HepG2 (cell line): Measurements from ENCODE around the gene MRLN. TPM values are rescaled to one million over a fixed set of nuclear protein-coding genes. Genes with fewer than 3 reads are reported as not detected.

ENCODE experiments used
- AHDC1 ChIP-seq: sonication (generic); formaldehyde crosslinking; IDR thresholded peaks from 2 replicates; pipeline ENCODE4 v1.5.1; 2020; ENCODE audit warnings: mild to moderate bottlenecking, missing genetic modification reagents, borderline replicate concordance
- CEBPG ChIP-seq: IDR thresholded peaks from 2 replicates; pipeline ENCODE4 v1.6.1; 2016
- KDM2A ChIP-seq: sonication (generic); formaldehyde crosslinking; IDR thresholded peaks from 2 replicates; pipeline ENCODE4 v1.4.0; 2020; ENCODE audit warnings: low read depth, missing genetic modification reagents, borderline replicate concordance
- PRMT3 ChIP-seq: sonication (generic); formaldehyde crosslinking; IDR thresholded peaks from 2 replicates; pipeline ENCODE4 v1.8.1; 2022; ENCODE audit warnings: low read depth, mild to moderate bottlenecking, moderate library complexity, missing genetic modification reagents, borderline replicate concordance
- TEAD3 ChIP-seq: optimal IDR thresholded peaks from 2 replicates; pipeline ENCODE3; 2016; ENCODE audit warnings: borderline replicate concordance
- TMF1 ChIP-seq: sonication (generic); formaldehyde crosslinking; IDR thresholded peaks from 2 replicates; pipeline ENCODE4 v1.8.1; 2022; ENCODE audit warnings: low read depth, missing genetic modification reagents
- ZBTB20 ChIP-seq: sonication (generic); formaldehyde crosslinking; IDR thresholded peaks from 2 replicates; pipeline ENCODE4 v1.8.1; 2023; ENCODE audit warnings: missing genetic modification reagents, low read depth, mild to moderate bottlenecking, borderline replicate concordance
- ZFP90 ChIP-seq: sonication (generic); formaldehyde crosslinking; IDR thresholded peaks from 2 replicates; pipeline ENCODE4 v1.8.0; 2022; ENCODE audit warnings: missing genetic modification reagents, mild to moderate bottlenecking, inconsistent platforms, borderline replicate concordance
- ZNF12 ChIP-seq: sonication (generic); formaldehyde crosslinking; IDR thresholded peaks from 2 replicates; pipeline ENCODE4 v1.5.0; 2020; ENCODE audit warnings: missing genetic modification reagents
- ZNF121 ChIP-seq: sonication (generic); formaldehyde crosslinking; IDR thresholded peaks from 2 replicates; pipeline ENCODE4 v1.5.0; 2020; ENCODE audit warnings: mild to moderate bottlenecking, missing genetic modification reagents
- ZNF674 ChIP-seq: sonication (generic); formaldehyde crosslinking; IDR thresholded peaks from 2 replicates; pipeline ENCODE4 v1.5.0; 2020; ENCODE audit warnings: low read depth, mild to moderate bottlenecking, missing genetic modification reagents
- ZNF687 ChIP-seq: sonication (generic); formaldehyde crosslinking; IDR thresholded peaks from 2 replicates; pipeline ENCODE4 v1.5.1; 2020; ENCODE audit warnings: mild to moderate bottlenecking, missing genetic modification reagents, moderate library complexity
- ZNF761 ChIP-seq: sonication (generic); formaldehyde crosslinking; conservative IDR thresholded peaks from 2 replicates; pipeline ENCODE4 v1.4.0; 2020; ENCODE audit warnings: mild to moderate bottlenecking, missing genetic modification reagents
- polyA plus RNA-seq, 8 experiments: library from polyadenylated mRNA; depleted of rRNA in 3 of 8; stranded (reverse) in 7 of 8; unstranded in 1 of 8; fragments of >200 nt; fragmentation: Illumina TruSeq in 4 of 8; extraction: Trizol in 4 of 8; gene quantifications; 2 replicates each; pipeline versions ENCODE4 v1.2.1 to v1.2.3, GENCODE V29; 2011 to 2016; ENCODE audit warnings: low read depth in 4 of 8, missing spikeins in 1 of 8, mixed read lengths in 1 of 8; ENCODE audit not compliant: insufficient read depth in 1 of 8
- total RNA-seq, 5 experiments: library from RNA; depleted of rRNA; stranded (reverse); fragments of >200 nt; fragmentation: Illumina TruSeq; extraction: Trizol; gene quantifications; 2 replicates each; pipeline ENCODE4 v1.2.3, GENCODE V29; 2016; ENCODE audit warnings: low read depth in 1 of 5
- TF ChIP-seq, protein P1 (sequence below): sonication (generic); formaldehyde crosslinking; IDR thresholded peaks from 2 replicates; pipeline ENCODE4 v1.4.0; 2020; ENCODE audit warnings: mild to moderate bottlenecking, missing genetic modification reagents
- TF ChIP-seq, protein P2 (sequence below): IDR thresholded peaks from 2 replicates; pipeline ENCODE4 v1.6.1; 2016

Gene MRLN
- total and polyA plus RNA-seq, 2 of the 13 experiments (the other 11 are each of a cell fraction or from before 2014, with no cell fraction given), result not detected

- TF ChIP-seq AHDC1 (peak; percentile 87), ZBTB20 (CRISPR knock-in tag) (peak; percentile 38; the same call in 1 of the 2 replicates), ZNF687 (no peak), ZNF761 (CRISPR knock-in tag) (no peak), PRMT3 (CRISPR knock-in tag) (no peak), KDM2A (no peak), ZNF121 (CRISPR knock-in tag) (no peak), TEAD3 (CRISPR knock-in tag) (peak; percentile 85), CEBPG (CRISPR knock-in tag) (no peak), TMF1 (CRISPR knock-in tag) (no peak), ZFP90 (CRISPR knock-in tag) (no peak), ZNF12 (CRISPR knock-in tag) (peak; percentile 62; the same call in 1 of the 2 replicates), ZNF674 (CRISPR knock-in tag) (no peak)
- TF ChIP-seq, protein P1, sequence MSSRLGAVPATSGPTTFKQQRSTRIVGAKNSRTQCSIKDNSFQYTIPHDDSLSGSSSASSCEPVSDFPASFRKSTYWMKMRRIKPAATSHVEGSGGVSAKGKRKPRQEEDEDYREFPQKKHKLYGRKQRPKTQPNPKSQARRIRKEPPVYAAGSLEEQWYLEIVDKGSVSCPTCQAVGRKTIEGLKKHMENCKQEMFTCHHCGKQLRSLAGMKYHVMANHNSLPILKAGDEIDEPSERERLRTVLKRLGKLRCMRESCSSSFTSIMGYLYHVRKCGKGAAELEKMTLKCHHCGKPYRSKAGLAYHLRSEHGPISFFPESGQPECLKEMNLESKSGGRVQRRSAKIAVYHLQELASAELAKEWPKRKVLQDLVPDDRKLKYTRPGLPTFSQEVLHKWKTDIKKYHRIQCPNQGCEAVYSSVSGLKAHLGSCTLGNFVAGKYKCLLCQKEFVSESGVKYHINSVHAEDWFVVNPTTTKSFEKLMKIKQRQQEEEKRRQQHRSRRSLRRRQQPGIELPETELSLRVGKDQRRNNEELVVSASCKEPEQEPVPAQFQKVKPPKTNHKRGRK (CRISPR knock-in tag), result no peak
- TF ChIP-seq, protein P2, sequence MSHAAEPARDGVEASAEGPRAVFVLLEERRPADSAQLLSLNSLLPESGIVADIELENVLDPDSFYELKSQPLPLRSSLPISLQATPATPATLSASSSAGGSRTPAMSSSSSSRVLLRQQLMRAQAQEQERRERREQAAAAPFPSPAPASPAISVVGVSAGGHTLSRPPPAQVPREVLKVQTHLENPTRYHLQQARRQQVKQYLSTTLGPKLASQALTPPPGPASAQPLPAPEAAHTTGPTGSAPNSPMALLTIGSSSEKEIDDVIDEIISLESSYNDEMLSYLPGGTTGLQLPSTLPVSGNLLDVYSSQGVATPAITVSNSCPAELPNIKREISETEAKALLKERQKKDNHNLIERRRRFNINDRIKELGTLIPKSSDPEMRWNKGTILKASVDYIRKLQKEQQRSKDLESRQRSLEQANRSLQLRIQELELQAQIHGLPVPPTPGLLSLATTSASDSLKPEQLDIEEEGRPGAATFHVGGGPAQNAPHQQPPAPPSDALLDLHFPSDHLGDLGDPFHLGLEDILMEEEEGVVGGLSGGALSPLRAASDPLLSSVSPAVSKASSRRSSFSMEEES, result no peak
These were observed 50.9 kb downstream of the MRLN start (continued) for GRCh38 chr10:59702347-59702746.
